Left lobe of liver (tissue), 2 donors: Measurements from ENCODE around the gene FKTN. TPM values are rescaled to one million over a fixed set of nuclear protein-coding genes. Genes with fewer than 3 reads are reported as not detected.
A peak's percentile ranks its signal among the peaks of the same experiment; 100 is the strongest.

Experiments
- ATAC-seq: fragments of 200-7000 bp; cut with Tn5 transposase; one replicate; pipeline ENCODE4 v1.9.1; 2020; ENCODE audit warnings: mild to moderate bottlenecking, moderate library complexity
- DNase-seq: peaks from one replicate; pipeline ENCODE4 v3.0.0-alpha.2; 2020; ENCODE audit warnings: low spot score
- total RNA-seq: library from RNA; stranded (reverse); gene quantifications from one replicate; pipeline ENCODE4 v1.2.1, GENCODE V29; 2021
- donor health status: DM: no; HTN: no; CAD: no; lungs with moderate emphysema.
- donor health status: DM: no; HTN: yes; CAD: no.

FKTN gene
- total RNA-seq, 1 donor from 2014 or later: 5.1 TPM

- ATAC-seq: no peak
- no peak for DNase-seq
These were observed 118.5 kb downstream of the FKTN start for GRCh38 chr9:105676351-105676923.

- DNase-seq (no peak), ATAC-seq (no peak)
These were observed 120.2 kb downstream of the FKTN start for GRCh38 chr9:105678163-105678562.

GRCh38 chr9:105678781-105679180, 120.8 kb downstream of the FKTN start:
- ATAC-seq: no peak

GRCh38 chr9:105679257-105680022, 121.5 kb downstream of the FKTN start:
- ATAC-seq (peak; percentile 93), DNase-seq (no peak)

More at GRCh38 chr9:105678781-105679180, 120.8 kb downstream of the FKTN start:
- DNase-seq: no peak

GRCh38 chr9:105681313-105681712, 123.4 kb downstream of the FKTN start:
- DNase-seq (no peak), ATAC-seq (no peak)

GRCh38 chr9:105681724-105682123, 123.8 kb downstream of the FKTN start:
- ATAC-seq (no peak), DNase-seq (no peak)

GRCh38 chr9:105683688-105684275, 125.9 kb downstream of the FKTN start:
- ATAC-seq: no peak
- no peak for DNase-seq

- ATAC-seq: no peak
These were observed 129.0 kb downstream of the FKTN start for GRCh38 chr9:105686936-105687335.

More at GRCh38 chr9:105686936-105687335, 129.0 kb downstream of the FKTN start:
- DNase-seq: no peak

Other genes with a start within 250 kb of the FKTN start
- gene FSD1L, start 110.1 kb upstream of the FKTN start, total RNA-seq: 0.50 TPM
- not detected for gene TAL2, start 104.3 kb downstream of the FKTN start, total RNA-seq
- 12.9 TPM for gene TMEM38B, start 136.4 kb downstream of the FKTN start, total RNA-seq